ENCODE measurements around the gene PLA2G15. TPM values are rescaled to one million over a fixed set of nuclear protein-coding genes. Genes with fewer than 3 reads are reported as not detected.

Gene PLA2G15
- total and polyA plus RNA-seq, 2 of the 13 experiments (the other 11 are each of a cell fraction or from before 2014, with no cell fraction given): 14.4 to 23.7 TPM

DNA sequence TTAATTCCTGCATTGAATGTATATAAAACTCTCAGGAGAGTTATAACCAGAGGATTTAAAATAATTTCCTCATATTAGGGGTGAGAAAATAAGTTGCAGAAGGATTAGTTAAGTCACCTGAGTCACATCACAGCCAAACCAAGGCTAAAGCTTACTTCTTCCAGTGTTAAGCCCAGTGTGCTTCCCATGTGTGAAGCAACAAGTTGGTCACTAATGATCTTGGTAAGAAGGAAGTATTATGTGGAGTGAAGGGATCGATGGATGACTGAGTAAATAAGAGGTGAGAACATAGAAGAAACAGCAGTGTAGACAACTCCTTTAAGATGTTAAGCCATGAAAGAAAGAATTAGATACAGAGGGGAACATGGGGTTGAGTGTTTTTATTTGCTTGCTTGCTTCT lies 29.9 kb upstream of the PLA2G15 start:
- TSS peak; percentile 13 for BruUV-seq (replicated peaks)
- ATAC-seq: no peak
- POLR2A ChIA-PET: no interaction called here

More for the DNA sequence above, 29.9 kb upstream of the PLA2G15 start:
- Histone ChIP-seq H3K9me3 (ENCODE audit: low read length) (no peaks in the 10 kb centered on the region), H3K9ac (ENCODE audit: insufficient read depth, low read depth, low read length) (no peak overlapping the region), H3K4me2 (ENCODE audit: low read depth, low read length) (no peak overlapping the region), H4K20me1 (ENCODE audit: insufficient read depth, low read length) (no peaks in the 10 kb centered on the region), H2AFZ (ENCODE audit: low read length) (no peak overlapping the region), H3K27me3 (ENCODE audit: control insufficient read depth in 1 of 2, insufficient read depth in 2 of 2, low read length in 2 of 2) (no peaks in the 10 kb centered on the region), H3K36me3 (replicated peaks in 1 of 2; ENCODE audit: control insufficient read depth in 1 of 2, insufficient read depth in 2 of 2, low read length in 2 of 2) (peaks cover 9 to 29% of the 10 kb centered on the region in 2 experiments), H3K4me3 (replicated peaks in 1 of 3; ENCODE audit: insufficient read depth in 1 of 3, low read depth in 2 of 3, low read length in 3 of 3) (no peak overlapping the region), H3K4me1 (ENCODE audit: insufficient read depth, low read length) (peaks cover 6% of the 10 kb centered on the region), H3K27ac (ENCODE audit: extremely low read length, insufficient read depth, low read length) (no peak overlapping the region), H3K79me2 (ENCODE audit: insufficient read depth, low read length) (peaks cover 15% of the 10 kb centered on the region)
- CTCF ChIA-PET (ENCODE audit: low intra/inter-chr PET ratio, low total read pairs): no interaction called here
- WGBS (ENCODE audit: low lambda C conversion rate): 98% methylated on average over 1 of the region's 1 CpG
- DNase-seq (ENCODE audit: low spot score): no peak
- in situ Hi-C loops (cut with HindIII; ENCODE audit: extremely low pct_ligation_motif_present, low pct_unique_long_range_greater_than_20kb): no loop called here
- FAIRE-seq: no peak
- intact Hi-C loops (cut with micrococcal nuclease; ENCODE audit: unreplicated experiment): no loop called here
- no peak for TF ChIP-seq SOX13 (IDR thresholded peaks at IDR 0.05)
- no peak for TF ChIP-seq SOX13 (CRISPR knock-in tag; conservative IDR thresholded peaks at IDR 0.05 in 1 of 2, IDR thresholded peaks at IDR 0.05 in 1 of 2)
- TF ChIP-seq, protein P1, sequence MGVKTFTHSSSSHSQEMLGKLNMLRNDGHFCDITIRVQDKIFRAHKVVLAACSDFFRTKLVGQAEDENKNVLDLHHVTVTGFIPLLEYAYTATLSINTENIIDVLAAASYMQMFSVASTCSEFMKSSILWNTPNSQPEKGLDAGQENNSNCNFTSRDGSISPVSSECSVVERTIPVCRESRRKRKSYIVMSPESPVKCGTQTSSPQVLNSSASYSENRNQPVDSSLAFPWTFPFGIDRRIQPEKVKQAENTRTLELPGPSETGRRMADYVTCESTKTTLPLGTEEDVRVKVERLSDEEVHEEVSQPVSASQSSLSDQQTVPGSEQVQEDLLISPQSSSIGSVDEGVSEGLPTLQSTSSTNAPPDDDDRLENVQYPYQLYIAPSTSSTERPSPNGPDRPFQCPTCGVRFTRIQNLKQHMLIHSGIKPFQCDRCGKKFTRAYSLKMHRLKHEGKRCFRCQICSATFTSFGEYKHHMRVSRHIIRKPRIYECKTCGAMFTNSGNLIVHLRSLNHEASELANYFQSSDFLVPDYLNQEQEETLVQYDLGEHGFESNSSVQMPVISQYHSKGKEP (CRISPR knock-in tag; IDR thresholded peaks at IDR 0.05): no peak
- no peak for TF ChIP-seq PITX1 (CRISPR knock-in tag; IDR thresholded peaks at IDR 0.05)
- TF ChIP-seq, protein P2, sequence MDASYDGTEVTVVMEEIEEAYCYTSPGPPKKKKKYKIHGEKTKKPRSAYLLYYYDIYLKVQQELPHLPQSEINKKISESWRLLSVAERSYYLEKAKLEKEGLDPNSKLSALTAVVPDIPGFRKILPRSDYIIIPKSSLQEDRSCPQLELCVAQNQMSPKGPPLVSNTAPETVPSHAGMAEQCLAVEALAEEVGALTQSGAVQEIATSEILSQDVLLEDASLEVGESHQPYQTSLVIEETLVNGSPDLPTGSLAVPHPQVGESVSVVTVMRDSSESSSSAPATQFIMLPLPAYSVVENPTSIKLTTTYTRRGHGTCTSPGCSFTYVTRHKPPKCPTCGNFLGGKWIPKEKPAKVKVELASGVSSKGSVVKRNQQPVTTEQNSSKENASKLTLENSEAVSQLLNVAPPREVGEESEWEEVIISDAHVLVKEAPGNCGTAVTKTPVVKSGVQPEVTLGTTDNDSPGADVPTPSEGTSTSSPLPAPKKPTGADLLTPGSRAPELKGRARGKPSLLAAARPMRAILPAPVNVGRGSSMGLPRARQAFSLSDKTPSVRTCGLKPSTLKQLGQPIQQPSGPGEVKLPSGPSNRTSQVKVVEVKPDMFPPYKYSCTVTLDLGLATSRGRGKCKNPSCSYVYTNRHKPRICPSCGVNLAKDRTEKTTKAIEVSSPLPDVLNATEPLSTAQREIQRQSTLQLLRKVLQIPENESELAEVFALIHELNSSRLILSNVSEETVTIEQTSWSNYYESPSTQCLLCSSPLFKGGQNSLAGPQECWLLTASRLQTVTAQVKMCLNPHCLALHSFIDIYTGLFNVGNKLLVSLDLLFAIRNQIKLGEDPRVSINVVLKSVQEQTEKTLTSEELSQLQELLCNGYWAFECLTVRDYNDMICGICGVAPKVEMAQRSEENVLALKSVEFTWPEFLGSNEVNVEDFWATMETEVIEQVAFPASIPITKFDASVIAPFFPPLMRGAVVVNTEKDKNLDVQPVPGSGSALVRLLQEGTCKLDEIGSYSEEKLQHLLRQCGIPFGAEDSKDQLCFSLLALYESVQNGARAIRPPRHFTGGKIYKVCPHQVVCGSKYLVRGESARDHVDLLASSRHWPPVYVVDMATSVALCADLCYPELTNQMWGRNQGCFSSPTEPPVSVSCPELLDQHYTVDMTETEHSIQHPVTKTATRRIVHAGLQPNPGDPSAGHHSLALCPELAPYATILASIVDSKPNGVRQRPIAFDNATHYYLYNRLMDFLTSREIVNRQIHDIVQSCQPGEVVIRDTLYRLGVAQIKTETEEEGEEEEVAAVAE (CRISPR knock-in tag; IDR thresholded peaks at IDR 0.05; ENCODE audit: borderline replicate concordance): no peak
- TF ChIP-seq, protein P3, sequence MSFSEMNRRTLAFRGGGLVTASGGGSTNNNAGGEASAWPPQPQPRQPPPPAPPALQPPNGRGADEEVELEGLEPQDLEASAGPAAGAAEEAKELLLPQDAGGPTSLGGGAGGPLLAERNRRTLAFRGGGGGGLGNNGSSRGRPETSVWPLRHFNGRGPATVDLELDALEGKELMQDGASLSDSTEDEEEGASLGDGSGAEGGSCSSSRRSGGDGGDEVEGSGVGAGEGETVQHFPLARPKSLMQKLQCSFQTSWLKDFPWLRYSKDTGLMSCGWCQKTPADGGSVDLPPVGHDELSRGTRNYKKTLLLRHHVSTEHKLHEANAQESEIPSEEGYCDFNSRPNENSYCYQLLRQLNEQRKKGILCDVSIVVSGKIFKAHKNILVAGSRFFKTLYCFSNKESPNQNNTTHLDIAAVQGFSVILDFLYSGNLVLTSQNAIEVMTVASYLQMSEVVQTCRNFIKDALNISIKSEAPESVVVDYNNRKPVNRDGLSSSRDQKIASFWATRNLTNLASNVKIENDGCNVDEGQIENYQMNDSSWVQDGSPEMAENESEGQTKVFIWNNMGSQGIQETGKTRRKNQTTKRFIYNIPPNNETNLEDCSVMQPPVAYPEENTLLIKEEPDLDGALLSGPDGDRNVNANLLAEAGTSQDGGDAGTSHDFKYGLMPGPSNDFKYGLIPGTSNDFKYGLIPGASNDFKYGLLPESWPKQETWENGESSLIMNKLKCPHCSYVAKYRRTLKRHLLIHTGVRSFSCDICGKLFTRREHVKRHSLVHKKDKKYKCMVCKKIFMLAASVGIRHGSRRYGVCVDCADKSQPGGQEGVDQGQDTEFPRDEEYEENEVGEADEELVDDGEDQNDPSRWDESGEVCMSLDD (CRISPR knock-in tag; IDR thresholded peaks at IDR 0.05; ENCODE audit: borderline replicate concordance): no peak
- no peak for TF ChIP-seq CREM (IDR thresholded peaks at IDR 0.05)
- TF ChIP-seq CREM (CRISPR knock-in tag; IDR thresholded peaks at IDR 0.05): no peak
- TF ChIP-seq ZNF207 (IDR thresholded peaks at IDR 0.05; ENCODE audit: borderline replicate concordance): no peak
- no peak for TF ChIP-seq ZNF317 (CRISPR knock-in tag; IDR thresholded peaks at IDR 0.05)
- no peak for TF ChIP-seq ZMYM4 (CRISPR knock-in tag; IDR thresholded peaks at IDR 0.05)
- no peak for TF ChIP-seq GABPB1 (CRISPR knock-in tag; IDR thresholded peaks at IDR 0.05)
- TF ChIP-seq AGO2 (optimal IDR thresholded peaks at IDR 0.05; ENCODE audit: low read depth, low read length): no peak
- TF ChIP-seq ZNF256 (CRISPR knock-in tag; conservative IDR thresholded peaks at IDR 0.05): no peak
- no peak for TF ChIP-seq NCOA2 (CRISPR knock-in tag; IDR thresholded peaks at IDR 0.05)
- no peak for TF ChIP-seq GATAD2A (CRISPR knock-in tag; IDR thresholded peaks at IDR 0.05)
- no peak for TF ChIP-seq NBN (conservative IDR thresholded peaks at IDR 0.05)

Data from HepG2 (cell line).